T-helper 2 cell treated with Interferon-gamma antibody and Interleukin-4, amounts not matched to agents 100 ng/mL and 5 ng/mL, for 36 hours (primary cell): Measurements from ENCODE around the gene NECAB2. TPM values are rescaled to one million over a fixed set of nuclear protein-coding genes. Genes with fewer than 3 reads are reported as not detected.

Experiments used
- intact Hi-C: fragments of 100-400 bp; cut with micrococcal nuclease; formaldehyde crosslinking; loops from one replicate; pipeline ENCODE4 v1.15.1; 2023
- total RNA-seq: library from RNA; stranded (reverse); gene quantifications from 2 replicates; pipeline ENCODE4 v1.2.3, GENCODE V29; 2022

Gene NECAB2
- total RNA-seq, 1 donor from 2014 or later: not detected

DNA sequence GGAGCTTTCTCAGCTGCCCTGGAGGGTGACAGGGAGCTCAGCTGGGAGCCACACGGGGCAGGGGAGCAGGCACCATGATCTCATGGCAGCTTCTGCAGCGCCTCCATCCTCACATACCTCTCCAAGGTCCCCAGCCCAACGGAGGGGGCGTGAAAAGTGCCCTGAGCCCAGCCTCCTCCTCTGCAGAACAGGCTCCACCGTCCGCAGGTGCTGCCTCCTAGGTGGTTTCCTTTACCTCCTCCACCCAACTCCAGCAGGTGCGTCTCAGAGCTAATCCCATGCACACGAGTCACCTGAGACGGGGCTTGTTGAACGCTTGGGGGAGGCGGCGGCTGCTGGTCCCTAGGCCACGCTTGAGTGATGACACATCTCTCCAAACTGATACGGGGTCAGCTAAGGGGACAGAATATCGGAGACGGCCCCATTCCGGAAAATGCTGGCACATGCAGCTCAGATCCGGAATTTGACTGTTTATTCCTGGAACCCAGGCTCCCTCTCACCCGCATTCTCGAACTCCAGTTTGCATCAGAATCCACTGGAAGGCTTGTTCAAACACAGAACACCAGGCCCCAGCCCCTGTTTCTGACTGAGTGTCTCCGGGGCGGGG lies 74.9 kb downstream of the NECAB2 start:
- intact Hi-C loops: no loop called here

- intact Hi-C loops: no loop called here
Measured at GRCh38 chr16:84043486-84044117, 75.6 kb downstream of the NECAB2 start.

DNA sequence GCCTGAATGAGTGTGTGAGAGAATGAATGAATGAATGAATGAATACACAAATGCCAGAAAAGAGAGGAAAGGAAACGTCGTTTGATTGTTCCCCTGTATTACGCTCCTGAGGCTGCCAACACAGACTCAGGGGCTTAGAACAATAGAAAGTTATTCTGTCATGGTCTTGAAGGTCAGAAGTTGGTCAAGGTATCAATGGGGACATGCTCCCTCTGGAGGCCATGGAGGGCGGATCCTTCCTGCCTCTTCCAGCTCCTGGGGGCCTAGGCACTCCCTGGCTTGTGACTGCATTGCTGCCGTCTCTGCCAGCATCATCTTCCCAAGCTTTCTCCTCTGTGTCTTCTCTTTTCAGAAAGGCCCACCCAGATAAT lies 76.1 kb downstream of the NECAB2 start:
- intact Hi-C loops: no loop called here

GRCh38 chr16:84045001-84045817 lies 77.2 kb downstream of the NECAB2 start:
- intact Hi-C loops: no loop called here

GRCh38 chr16:84045818-84046470 lies 77.9 kb downstream of the NECAB2 start:
- intact Hi-C loops: no loop called here

GRCh38 chr16:84047206-84047605 lies 79.2 kb downstream of the NECAB2 start:
- intact Hi-C loops: no loop called here

- intact Hi-C loops: no loop called here
Measured at GRCh38 chr16:84047626-84048025, 79.6 kb downstream of the NECAB2 start.

DNA sequence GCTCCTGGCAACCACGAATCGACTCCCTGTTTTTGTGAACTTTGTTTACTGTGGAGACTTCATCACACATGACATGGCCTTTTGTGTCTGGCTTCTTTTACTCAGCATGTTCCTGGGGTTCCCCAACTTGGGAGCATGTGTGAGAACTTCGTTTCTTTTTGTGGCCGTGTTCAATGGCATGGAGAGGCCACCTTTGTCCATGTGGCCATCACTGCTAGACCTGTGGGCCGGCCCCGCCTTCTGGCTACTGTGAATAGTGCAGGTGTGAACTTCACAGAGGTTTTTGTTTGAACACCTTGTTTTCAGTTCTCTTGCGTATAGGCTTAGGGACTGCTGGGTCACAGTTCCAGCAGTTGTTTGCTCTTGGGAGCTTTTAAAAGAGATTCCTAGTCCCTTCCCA lies 80.2 kb downstream of the NECAB2 start:
- intact Hi-C loops: no loop called here

DNA sequence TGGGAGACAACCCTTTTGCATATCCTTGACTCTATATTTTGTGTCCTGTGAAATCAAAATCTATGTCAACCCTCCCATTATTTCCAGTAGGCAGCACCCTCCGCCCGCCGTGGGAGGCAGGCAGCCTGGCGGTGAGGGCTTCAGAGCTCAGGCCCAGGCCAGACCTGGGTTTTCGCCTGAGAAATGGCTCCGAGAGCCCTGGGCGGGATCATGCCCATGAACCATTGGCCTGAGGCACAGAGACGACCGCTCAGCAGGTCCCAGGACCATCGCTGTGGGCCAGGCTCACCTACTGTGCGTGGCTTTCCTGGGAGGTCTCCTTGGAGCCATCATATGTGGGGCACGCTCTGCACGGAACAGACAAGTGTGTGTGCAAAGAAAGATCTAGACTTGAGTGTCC lies 80.8 kb downstream of the NECAB2 start:
- intact Hi-C loops: no loop called here

- intact Hi-C loops: no loop called here
Measured at GRCh38 chr16:84049403-84050060, 81.5 kb downstream of the NECAB2 start.

GRCh38 chr16:84050316-84050715 lies 82.3 kb downstream of the NECAB2 start:
- intact Hi-C loops: no loop called here

GRCh38 chr16:84052071-84052622 lies 84.1 kb downstream of the NECAB2 start:
- intact Hi-C loops: no loop called here

Other genes with a start within 250 kb of the NECAB2 start
- gene HSBP1, start 160.3 kb upstream of the NECAB2 start, total RNA-seq: 67.7 and 73.1 TPM in 2 replicates
- 5.2 and 5.8 TPM in 2 replicates for gene MLYCD, start 69.1 kb upstream of the NECAB2 start, total RNA-seq
- 0.84 and 0.89 TPM in 2 replicates for gene OSGIN1, start 15.0 kb upstream of the NECAB2 start, total RNA-seq
- gene SLC38A8, start 74.6 kb downstream of the NECAB2 start, total RNA-seq: not detected in 2 replicates
- 52.9 and 55.6 TPM in 2 replicates for gene MBTPS1, start 148.7 kb downstream of the NECAB2 start, total RNA-seq
- 11.5 and 13.3 TPM in 2 replicates for gene HSDL1, start 176.9 kb downstream of the NECAB2 start, total RNA-seq
- not detected in 2 replicates for gene DNAAF1, start 177.1 kb downstream of the NECAB2 start, total RNA-seq
- 58.4 and 63.4 TPM in 2 replicates for gene TAF1C, start 218.8 kb downstream of the NECAB2 start, total RNA-seq
- not detected in 2 replicates for gene ADAD2, start 222.9 kb downstream of the NECAB2 start, total RNA-seq